Ramos (cell line): ENCODE data around the gene C2CD4D.
"Not testable (repeated sequence)": the region's sequence is repeated elsewhere in the genome, so short reads cannot be mapped to it uniquely, and the experiment has no call there.

Source experiments
- in situ Hi-C: fragments of 300-500 bp; cut with MboI; formaldehyde crosslinking; loops from one replicate; pipeline ENCODE4 v1.14.3; 2022; ENCODE audit warnings: low sequenced_read_pairs; ENCODE audit not compliant: unreplicated experiment

Gene C2CD4D

DNA sequence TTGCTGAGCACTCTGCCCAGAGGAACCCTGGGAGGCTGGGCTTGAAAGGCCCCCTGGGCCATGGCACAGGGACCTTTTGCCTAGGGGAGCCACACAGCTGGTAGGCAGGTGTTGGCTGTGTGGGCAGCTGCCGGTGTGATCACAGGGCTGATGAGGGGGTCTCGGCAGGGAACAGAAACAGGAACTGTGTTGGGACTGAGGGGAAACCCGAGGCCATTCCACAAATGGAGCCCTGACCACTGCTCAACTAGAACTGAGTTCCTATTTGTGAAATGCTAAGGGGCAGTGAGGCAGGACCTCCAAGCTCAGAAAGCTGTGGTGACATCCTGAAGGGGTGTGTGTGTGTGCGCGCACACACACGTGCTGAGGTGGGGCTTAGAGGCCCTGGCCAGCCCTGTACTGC lies 20.3 kb upstream of the C2CD4D start:
- in situ Hi-C loops = no loop called here

DNA sequence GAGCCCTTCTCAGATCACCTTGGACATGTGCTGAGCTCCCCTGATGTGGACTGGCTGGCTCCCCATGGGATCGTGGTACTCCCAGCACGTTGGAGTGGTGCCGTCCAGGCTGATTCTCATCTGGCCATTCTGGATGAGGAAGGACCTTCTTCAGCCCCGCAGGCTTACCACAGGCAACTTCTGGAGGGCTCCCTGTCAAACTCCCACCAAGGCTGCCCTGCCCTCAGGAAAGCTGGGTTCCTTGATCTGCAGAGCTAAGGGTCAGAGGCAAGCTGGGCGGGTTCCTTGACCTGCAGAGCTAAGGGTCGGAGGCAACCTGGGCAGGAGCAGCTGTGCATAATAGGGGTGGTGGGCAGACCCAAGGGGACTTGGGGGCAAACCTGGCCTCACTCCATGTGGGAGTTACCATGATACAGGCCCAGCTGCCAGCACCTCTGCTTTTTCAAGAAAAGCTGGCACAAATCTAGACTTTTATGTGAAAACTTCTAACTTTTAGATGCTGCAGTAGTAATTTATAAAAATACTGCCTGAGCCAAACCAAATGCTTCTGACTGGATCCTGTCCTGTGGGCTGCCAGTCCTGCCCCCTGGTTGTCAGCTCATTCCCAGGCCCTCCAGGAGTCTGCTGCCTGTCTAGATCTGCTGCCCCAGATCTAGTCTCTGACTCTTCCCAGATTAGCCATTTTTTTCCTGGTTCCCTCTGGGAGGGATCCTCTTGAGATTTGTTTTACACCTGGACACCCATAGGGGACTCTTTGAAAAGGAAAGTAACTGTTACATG lies 19.5 kb upstream of the C2CD4D start:
- in situ Hi-C loops = no loop called here

DNA sequence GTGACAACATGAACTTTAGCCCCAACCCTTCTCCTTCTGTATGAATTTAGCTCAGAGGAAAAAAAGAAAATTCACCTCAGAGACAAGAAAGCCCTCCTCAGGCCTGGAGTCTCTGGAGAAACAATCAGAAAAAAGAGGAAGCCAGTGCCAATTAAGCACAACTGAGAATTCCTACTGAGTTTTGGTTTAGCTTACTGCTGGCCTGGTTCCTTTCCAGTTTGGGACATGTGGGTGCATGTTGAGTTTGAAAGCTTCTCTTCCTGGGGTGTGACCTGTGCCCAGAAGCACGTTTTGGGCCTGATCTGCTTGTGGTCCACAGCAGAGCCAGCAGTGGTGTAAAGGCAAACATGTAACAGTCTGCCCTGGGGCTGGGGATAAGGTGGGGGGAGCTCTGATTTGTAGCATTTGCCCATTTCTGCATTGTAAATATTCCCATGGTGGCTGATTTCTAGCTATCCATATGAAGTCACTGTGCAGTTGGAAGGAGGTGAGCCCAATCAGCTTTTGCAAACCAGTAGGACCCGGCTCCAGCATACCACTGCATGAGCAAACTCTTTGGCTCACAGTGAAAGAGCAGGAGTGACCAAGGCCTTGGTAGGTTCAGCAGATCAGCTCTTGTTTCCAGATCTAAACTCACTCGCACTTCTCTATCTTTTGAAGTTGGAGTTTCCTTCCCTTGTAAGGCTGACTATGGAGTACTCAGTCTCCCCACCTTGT lies 18.6 kb upstream of the C2CD4D start:
- in situ Hi-C loops = no loop called here

DNA sequence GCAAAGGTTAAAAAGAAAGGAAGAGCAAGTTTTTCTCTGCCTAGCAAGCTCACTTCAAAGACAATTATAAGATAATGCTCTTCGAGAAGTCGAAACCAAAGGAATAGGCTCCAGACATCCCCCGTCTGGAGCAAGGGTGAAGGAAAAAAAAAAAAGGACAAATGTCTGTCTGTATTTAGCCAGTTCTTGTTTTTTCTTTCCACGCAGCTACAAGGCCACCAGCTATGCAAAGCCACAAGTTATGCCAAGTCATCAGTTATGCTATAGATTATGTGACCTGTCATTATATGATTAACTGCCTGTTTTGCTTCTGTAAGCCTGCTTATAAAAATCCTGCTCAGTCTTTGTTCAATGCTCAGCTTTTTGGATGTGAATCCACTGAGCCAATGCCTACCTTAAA lies 16.3 kb upstream of the C2CD4D start:
- in situ Hi-C loops = no loop called here

DNA sequence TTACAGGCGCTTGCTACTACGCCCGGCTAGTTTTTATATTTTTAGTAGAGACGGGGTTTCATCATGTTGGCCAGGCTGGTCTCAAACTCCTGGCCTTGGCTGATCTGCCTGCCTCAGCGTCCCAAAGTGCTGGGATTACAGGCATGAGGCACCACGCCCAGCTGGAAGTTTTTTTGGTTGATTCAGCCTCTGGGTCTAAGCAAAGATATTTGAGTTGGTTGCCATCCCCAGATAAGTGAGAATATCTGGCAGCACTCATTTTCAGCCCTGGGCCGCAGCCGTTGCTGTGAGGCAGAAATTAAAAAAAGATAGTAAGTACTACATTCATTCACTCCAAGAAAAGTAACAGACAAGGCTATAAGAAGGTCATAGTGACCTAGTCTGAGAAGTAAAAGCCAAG lies 15.9 kb upstream of the C2CD4D start:
- in situ Hi-C loops = not testable (repeated sequence)

DNA sequence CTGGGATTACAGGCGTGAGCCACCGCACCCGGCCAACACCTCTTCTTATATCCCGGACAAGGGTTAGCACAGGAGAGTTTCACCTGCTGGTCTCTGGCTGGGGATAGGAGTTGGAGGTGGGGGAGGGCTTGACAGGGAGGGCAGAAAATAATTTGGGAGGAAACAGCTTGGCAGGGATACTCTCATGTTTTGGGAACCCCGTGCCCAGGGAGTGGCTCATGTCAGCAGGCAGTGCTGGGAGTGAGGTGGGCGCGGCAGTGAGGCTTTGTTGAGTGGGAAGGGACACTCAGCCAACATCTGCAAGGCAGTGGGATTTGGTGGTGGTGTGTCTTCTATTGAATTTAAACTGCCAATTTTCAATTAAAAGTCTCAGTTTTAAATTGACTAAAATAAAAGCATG lies 15.0 kb upstream of the C2CD4D start:
- in situ Hi-C loops = no loop called here

DNA sequence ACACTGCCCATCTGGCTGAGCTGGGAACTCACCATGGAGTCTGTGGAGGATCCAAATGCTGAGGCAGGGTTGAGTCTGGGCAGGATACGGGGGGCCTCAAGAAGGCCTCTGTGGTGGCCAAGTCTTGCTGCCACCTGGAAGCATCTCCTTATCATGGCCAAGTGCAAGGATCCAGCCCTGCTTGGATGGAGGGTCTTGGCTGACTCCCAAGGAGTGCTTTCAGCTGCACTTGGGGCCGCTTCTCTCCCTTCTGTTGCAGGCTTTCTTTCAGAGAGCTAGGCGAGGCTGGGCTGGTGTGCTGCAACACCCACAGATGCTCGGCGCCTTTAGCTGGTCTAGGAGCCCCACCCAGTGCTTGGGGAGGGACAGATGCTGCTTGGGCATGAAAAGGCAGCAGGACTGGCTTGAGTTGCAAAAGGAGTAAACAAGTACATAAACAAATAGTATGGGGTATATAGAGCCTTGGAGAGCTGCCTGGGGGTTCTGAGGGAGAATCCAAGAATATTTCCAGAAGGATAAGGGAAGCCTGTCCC lies 13.9 kb upstream of the C2CD4D start, which contains the start of gene THEM5:
TSS of gene THEM5 (minus strand) at position 302 of the 533 bp plus-strand sequence. CDS start at position 155, 147 bp downstream.
- in situ Hi-C loops = no loop called here

DNA sequence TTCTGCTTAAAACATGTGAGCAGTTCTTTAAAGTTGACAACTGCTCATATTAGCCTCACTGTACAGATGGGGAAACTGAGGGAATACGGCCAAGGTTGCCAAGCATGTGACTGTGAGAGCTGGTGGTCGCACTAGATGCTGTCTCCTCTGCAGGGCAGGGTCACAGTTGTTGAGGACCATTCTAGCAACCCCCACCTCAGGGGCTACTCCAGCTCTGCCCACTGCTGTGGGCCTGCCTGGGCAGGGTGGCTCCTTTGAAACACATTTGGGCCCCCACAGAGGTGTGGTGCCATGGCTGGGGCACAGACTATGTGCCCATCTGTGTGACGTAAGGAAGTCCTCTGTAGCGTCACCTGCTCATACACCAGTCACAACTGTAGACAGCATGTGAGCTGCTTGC lies 13.1 kb upstream of the C2CD4D start:
- in situ Hi-C loops = no loop called here

DNA sequence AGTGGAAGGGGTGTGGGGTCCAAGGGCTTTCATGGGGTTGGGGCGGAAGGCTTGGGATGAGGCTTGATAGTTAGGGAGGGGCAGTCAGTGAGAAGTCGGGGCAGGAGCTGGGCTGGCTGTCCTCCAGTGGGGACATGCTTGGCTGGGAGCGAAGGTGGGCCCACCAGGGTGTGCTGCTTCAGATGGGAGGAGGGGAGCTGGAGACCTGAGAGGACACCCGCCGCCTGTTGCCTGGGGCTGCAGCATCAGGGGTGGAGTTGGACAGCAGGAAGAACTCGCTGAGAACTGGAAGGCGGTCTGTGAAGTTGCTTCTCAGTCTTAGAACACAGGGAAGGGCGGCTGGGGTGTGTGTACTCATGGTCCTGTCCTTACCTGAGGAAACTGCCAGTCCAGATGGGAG lies 12.3 kb upstream of the C2CD4D start:
- in situ Hi-C loops = no loop called here

DNA sequence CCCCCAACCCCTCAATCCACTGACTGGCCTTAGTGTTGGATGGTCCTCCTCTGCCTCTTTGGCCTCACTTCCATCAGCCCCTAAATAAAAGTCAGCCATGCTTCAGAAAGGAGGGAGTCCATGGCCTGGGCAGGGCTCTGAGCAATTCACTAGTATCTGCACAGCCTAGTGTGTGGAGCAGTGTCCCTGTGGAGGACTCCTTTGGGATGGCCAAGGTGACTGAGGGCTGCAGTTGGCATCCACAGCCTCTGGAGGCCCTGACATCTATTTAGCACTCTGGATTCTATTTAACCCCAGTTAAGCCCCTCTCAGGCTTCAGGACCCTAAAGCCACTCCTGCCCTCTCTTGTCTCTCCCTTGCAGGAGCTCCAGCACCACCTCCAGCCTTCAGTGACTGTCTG lies 10.3 kb upstream of the C2CD4D start:
- in situ Hi-C loops = no loop called here

DNA sequence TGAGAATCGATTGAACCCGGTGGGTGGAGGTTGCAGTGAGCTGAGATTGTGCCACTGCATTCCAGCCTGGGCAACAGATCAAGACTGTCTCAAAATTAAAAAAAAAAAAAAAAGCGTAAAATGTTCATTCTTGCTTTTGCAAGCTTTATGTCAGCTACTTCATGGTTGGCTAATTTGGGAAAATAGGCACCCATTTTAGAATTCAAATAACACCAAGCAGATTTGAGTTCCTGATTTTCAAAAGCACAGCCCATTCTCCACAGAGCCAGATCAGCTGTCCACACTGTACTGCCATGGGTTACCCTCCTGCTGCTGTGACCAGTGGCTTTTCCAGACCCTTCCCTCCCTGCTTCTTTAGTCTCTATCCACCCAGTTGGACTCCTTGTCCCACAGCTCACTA lies 9.5 kb upstream of the C2CD4D start:
- in situ Hi-C loops = no loop called here

DNA sequence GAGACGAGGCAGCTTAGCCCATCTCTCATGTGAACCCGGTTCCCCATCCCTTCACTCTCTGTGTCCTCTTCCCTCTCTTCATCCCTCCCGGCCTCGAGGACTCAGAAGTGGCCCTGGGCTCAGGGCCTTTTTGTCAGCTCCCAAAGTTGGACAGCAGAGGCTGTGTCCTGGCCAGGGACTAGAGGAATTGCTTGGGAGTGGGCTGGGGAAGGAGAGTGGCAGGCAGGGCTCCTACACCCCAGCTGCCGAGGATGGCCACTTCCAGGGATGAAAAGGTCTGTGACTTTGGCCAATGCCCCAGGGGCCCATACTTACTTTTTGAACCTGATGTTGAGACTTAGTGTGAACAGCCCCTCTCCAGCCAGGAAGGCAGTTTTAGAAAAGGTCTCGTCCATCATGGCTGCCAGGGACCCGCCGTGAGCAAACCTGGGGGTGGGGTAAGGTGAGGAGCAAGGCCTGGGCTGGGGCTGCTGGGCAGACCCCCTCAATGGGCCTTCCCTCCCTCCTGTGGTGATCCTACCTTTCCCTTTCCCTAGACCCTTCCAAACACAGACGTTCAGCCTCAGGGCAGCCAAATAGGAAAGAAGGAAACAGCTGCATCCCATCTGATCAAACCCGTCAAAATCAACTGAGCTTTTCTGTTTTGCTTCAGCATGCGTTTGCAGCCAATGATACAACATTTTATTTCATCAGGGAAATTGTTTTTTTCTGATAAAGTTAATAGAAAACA lies 8.4 kb upstream of the C2CD4D start:
- in situ Hi-C loops = no loop called here

DNA sequence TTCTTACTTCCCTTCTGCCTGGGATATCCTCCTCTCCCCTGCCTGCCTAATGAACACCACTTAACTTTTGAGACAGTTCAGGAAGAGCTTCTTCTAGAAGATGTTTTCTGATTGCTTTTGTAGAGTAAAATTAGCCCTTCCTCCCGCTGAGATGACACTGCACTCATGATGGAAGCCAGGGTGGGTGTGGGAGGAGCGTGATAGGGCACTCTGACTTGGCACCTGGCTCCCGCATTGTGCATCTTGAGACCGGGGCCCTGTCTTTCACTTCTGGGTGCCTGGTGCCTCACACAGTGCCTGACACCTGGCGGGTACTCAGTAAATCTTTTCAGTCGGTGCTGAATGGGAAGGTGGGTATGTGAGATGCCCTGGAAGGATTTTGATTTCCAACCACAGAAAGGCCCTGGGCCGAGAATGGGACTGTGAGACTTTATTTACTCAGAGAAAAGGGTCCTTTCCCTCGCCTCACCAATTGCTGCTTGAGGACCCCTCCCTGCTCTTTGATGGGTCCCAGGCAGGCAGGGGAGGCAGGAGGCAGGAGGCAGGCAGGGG lies 7.1 kb upstream of the C2CD4D start:
- in situ Hi-C loops = no loop called here

DNA sequence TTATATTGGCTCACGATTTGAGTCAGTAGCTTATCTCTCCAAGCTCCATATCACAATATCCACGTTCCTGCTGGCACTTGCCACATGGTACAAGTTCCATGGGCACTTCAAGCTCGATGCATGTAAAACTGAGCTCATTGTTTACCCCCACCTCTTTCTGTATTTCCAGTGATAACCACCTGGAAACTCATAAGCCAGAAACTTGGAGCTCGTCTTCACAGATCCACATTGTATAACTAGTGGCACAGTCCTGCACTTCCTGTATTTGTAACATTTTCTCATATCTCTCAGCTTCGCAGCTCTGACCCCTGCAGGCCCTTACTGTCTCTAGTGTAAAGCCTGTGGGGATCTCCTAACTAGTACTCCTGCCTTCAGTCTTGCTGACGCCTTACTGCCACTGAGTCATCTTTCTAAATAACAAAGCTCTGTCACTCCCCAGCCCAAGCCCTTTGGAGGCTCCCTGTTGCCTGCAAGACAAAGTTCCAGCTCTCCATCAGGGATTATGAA lies 6.5 kb upstream of the C2CD4D start:
- in situ Hi-C loops = no loop called here

DNA sequence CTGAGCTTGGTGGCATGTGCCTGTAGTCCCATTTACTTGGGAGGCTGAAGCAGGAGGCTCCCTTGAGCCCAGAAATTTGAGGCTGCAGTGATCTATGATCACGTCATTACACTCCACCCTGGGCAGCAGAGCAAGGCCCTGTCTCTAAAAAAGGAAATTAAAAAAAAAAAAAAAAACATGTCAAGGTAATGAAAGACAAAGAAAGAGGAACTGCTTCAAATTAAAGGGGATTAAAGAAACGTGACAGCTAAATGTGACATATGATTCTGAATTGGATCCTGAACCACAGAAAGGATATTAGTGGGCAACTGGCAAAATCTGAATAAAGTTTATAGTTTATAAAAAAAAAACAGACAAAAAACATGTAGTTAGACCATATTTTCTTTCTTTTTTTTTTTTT lies 3.8 kb upstream of the C2CD4D start:
- in situ Hi-C loops = no loop called here

DNA sequence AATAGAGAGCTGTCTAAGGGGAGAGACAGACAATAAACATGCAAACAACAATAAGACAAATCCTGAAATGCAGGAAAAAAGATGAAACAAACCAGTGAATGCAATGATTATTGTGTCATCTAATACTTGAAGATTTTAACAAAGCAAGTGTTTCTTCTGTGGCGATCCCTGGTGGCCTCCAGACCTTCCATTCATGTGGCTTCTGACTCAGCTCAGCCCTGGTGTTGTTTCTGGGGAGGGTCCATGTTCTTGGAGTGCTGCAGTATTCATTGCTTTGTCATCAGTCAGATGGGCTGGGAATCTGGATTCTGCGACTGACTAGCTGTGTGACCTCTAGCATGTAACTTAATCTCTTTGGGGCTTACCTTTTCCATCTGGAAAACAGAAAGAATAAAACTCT lies 1.5 kb upstream of the C2CD4D start:
- in situ Hi-C loops = no loop called here

DNA sequence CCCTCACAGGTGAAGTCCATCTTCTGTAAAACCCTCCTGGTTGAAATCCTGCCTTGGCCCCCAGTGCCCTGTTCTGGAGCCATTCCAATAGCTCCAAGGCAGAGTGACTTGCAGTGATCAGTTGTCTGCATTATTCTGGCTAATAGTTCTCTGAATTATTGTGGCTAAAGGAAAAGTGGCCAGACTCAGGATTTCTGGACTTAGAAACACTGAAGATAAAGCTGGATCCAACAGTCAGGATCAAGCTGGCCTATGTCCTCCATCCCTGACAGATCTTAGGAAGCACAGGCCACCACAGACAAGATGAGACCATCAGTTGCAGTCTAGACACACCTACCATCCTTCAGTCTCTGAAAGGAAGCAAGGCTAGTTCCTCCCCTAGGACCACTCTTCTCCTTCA lies 801 bp upstream of the C2CD4D start:
- in situ Hi-C loops = no loop called here

DNA sequence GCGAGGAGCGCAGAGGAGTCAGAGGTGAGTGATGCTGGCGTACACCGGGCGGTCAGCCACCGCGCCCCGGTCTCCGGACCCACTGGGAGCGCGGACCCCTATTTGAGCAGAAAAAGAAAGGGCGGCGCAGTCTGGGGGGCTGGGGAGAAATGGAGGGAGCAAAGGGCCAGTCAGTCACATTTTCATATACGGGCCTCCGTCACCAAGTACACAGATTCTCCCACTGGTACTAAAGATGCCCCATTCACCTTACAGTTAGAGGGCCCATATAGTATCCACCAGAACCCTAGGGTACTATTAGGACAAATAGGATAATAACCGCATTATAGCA lies 573 bp downstream of the C2CD4D start:
- in situ Hi-C loops = no loop called here

DNA sequence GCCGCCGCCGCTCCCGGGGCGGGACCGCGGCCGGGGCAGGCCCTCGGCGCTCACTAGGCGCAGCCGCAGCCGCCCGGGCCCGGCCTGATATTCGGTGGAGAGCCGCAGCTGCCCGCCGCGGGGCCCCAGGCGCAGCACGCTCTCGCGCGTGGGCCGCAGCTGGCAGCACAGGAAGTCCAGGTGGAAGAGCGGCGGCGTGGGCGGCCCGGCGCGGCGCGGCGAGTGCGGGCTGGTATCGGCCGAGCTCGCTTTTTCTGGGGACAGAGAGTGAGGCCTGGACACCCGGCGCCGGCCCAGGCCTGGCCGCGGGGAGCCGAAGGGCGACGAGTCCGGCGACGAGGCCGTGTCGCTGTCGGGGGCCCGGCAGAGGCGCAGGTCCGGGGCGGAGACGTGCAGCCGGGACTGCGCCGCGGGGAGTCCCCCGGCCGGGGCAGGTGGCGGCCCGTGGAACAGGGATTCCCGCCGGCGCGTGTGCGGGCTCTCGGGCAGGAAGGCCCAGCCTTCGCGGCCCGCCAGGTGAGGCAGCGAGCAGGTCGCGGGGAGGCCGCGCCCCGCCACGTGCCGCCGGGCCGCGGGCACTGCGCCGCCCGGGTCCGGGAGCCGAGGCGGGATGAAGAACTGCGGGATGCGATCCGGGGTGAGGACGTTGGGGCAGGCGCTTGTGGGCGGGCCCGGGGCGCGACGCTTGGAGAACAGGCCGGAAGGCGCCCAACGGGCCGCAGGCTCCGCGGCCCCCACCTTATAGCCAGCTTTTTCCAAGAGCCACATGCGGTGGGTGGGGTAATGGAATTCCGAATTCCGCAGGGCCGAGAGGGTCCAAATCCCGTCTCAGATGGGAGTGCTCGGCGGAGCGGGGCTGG lies 1.2 kb downstream of the C2CD4D start:
- in situ Hi-C loops = no loop called here

DNA sequence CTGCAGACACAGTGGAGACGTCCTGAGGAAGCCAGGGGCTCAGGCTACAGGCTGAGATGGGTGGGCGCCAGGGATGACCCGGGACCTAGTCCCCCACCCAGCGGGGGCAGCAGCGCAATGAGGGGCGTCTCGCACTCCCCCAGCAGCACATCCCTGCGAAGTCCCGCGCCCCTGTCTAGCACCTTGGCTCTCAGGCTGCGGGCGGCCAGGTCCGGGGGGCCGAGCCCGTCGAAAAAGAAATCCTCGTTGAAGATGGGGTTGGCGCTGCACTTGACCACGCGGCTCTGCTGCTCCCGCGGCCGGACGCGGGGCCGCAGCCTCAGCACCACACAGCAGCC lies 1.8 kb downstream of the C2CD4D start:
- in situ Hi-C loops = no loop called here
